OCI-LY7 (cell line): Measurements from ENCODE around the gene DYNLT5. TPM values are rescaled to one million over a fixed set of nuclear protein-coding genes. Genes with fewer than 3 reads are reported as not detected.
"Not testable (repeated sequence)": the region's sequence is repeated elsewhere in the genome, so short reads cannot be mapped to it uniquely, and the experiment has no call there.

ENCODE experiments used
- BruUV-seq: library from RNA; stranded (reverse); fragments of 400-500 nt; replicated peaks from 2 replicates; lab custom pipeline; 2021; lab: Mats Ljungman, UMichigan
- CTCF ChIA-PET: fragments of 300-600 bp; sonication (Branson Sonifier 250); formaldehyde crosslinking; loops from one replicate; lab custom pipeline; 2022; ENCODE audit warnings: antibody characterized with exemption; ENCODE audit not compliant: unreplicated experiment; lab: Charles Lee
- POLR2A ChIA-PET: fragments of 300-600 bp; sonication (Branson Sonifier 250); formaldehyde crosslinking; loops from one replicate; lab custom pipeline; 2022; ENCODE audit warnings: antibody characterized with exemption; lab: Charles Lee
- DNase-seq: peaks from one replicate; pipeline ENCODE4 v3.0.0-alpha.2; 2015; ENCODE audit warnings: low spot score
- H2AFZ ChIP-seq: fragments of 200-600 bp; sonication (generic), shearing (Covaris generic); 2 replicates; pipeline ENCODE4 v1.6.1; 2014; ENCODE audit warnings: mild to moderate bottlenecking, antibody characterized with exemption, low read length, moderate library complexity
- H3K27ac ChIP-seq: fragments of 200-600 bp; sonication (generic); 2 replicates; pipeline ENCODE4 v1.5.1; 2014; ENCODE audit warnings: mixed run types, low read depth, mild to moderate bottlenecking, moderate library complexity, low read length, inconsistent platforms; ENCODE audit not compliant: poor library complexity, severe bottlenecking
- H3K36me3 ChIP-seq: fragments of 200-600 bp; sonication (generic); 2 replicates; pipeline ENCODE4 v1.6.1; 2014; ENCODE audit warnings: mild to moderate bottlenecking, antibody characterized with exemption, low read length, moderate library complexity, mixed read lengths; ENCODE audit not compliant: insufficient read depth
- H3K4me1 ChIP-seq: fragments of 200-600 bp; sonication (generic); 2 replicates; pipeline ENCODE4 v1.5.1; 2014; ENCODE audit warnings: mild to moderate bottlenecking, low read length; ENCODE audit not compliant: insufficient read depth, poor library complexity, severe bottlenecking
- H3K4me2 ChIP-seq: fragments of 200-600 bp; sonication (generic); 2 replicates; pipeline ENCODE4 v1.6.1; 2014; ENCODE audit warnings: mild to moderate bottlenecking, low read length
- H3K4me3 ChIP-seq: fragments of 200-600 bp; sonication (generic); 2 replicates; pipeline ENCODE4 v1.5.1; 2014; ENCODE audit warnings: mild to moderate bottlenecking, low read depth, low read length; ENCODE audit not compliant: poor library complexity, severe bottlenecking
- H3K79me2 ChIP-seq: fragments of 200-600 bp; sonication (generic); 2 replicates; pipeline ENCODE4 v1.6.1; 2016; ENCODE audit warnings: low read depth, mild to moderate bottlenecking, low read length, moderate library complexity, mixed read lengths; ENCODE audit not compliant: insufficient read depth
- H3K9me2 ChIP-seq: fragments of 200-600 bp; sonication (generic); 2 replicates; pipeline ENCODE4 v1.6.1; 2016; ENCODE audit warnings: mild to moderate bottlenecking, low read length, mixed read lengths; ENCODE audit not compliant: insufficient read depth
- H3K9me3 ChIP-seq: fragments of 200-600 bp; sonication (generic); 2 replicates; pipeline ENCODE4 v1.6.1; 2014; ENCODE audit warnings: mild to moderate bottlenecking, mixed run types, low read length, mixed read lengths
- H4K20me1 ChIP-seq: fragments of 200-600 bp; sonication (generic); 2 replicates; pipeline ENCODE4 v1.6.1; 2014; ENCODE audit warnings: mild to moderate bottlenecking, antibody characterized with exemption, low read length, moderate library complexity, mixed read lengths; ENCODE audit not compliant: insufficient read depth
- CTCF ChIP-seq: fragments of 200-600 bp; sonication (generic); conservative IDR thresholded peaks from 2 replicates; pipeline ENCODE4 v1.5.1; 2014; ENCODE audit warnings: mild to moderate bottlenecking, antibody characterized with exemption, low read length, moderate library complexity, mixed read lengths
- EZH2phosphoT487 ChIP-seq: fragments of 200-600 bp; sonication (generic); IDR thresholded peaks from 2 replicates; pipeline ENCODE4 v1.6.1; 2018; ENCODE audit warnings: low read depth, borderline replicate concordance, mild to moderate bottlenecking, mixed run types, antibody characterized with exemption, low read length, moderate library complexity, mixed read lengths
- intact Hi-C: fragments of 100-400 bp; cut with micrococcal nuclease; formaldehyde crosslinking; loops from one replicate; pipeline ENCODE4 v1.10.0; 2022; ENCODE audit not compliant: unreplicated experiment
- total RNA-seq, 2 experiments: library from RNA; depleted of rRNA in 1 of 2; stranded (reverse); fragments of >200 nt in 1 of 2; shearing (Covaris generic) in 1 of 2; gene quantifications; 2 replicates each; pipeline ENCODE4 v1.2.3, GENCODE V29; 2014 to 2022

The DYNLT5 gene
- total RNA-seq, 2 experiments from 2014 or later, result 0.66 TPM; not detected in 1

DNA sequence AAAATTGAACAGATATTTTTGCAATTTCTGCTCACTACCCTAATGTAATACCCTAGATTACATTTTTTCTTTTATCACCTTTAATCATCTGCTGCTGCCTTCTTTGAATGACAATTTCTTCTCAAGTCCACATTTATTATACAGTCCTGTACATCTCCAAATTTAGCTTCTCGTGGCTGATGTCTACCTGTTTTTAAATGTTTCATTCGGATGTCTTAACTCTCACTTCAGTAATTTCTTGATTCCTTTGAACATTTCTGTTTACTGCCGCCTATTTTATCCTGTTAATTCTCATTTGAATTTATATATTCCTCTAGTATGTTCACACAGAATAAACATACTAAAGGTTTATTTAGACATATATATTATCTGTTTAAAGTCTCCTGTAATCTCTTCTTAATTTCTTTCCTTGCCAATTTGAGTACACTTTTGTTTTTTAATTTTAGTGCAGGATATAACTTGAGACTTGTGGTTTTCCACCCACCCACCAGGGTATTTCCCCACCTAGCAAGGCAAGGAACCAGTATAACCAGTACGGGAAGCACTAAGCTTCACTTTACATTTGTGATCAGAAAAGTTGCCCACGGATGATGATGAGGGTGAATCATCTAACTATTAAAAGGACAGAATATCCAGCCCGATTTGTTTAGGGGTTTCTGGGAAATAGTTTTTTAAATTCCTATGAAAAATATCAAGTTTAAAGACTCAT lies 36.1 kb downstream of the DYNLT5 start:
- H3K79me2 ChIP-seq, result no peaks in the 10 kb centered on the region
- H3K4me3 ChIP-seq, result peak overlapping the region; percentile 18
- no peak for TF ChIP-seq EZH2phosphoT487
- TF ChIP-seq CTCF, result 0 out of 2 replicates have a peak, but pooled peaks have one; percentile 12
- peak overlapping the region; percentile 9 for H3K27ac ChIP-seq
- no peaks in the 10 kb centered on the region for H3K36me3 ChIP-seq
- H2AFZ ChIP-seq, result peak overlapping the region; percentile 93
- intact Hi-C loops, result no loop called here
- peaks cover 20% of the 10 kb centered on the region for H3K4me1 ChIP-seq
- no peaks in the 10 kb centered on the region for H3K9me3 ChIP-seq
- peak overlapping the region; percentile 69 for H3K4me2 ChIP-seq
- ChIA-PET CTCF (no interaction called here), POLR2A (interaction anchor here (0.5 to 2.4 kb wide), 7 partner anchors 8 to 952 kb away, joined by 3 to 15 read pairs (median 3); no protein-coding TSS in a partner anchor)
- peak; percentile 56 for DNase-seq
- no peaks in the 10 kb centered on the region for H3K9me2 ChIP-seq
- H4K20me1 ChIP-seq, result no peaks in the 10 kb centered on the region
- BruUV-seq, result no TSS peak

GRCh38 chr1:66791621-66792610 lies 39.7 kb downstream of the DYNLT5 start:
- Histone ChIP-seq H3K9me2 (no peaks in the 10 kb centered on the region), H3K4me3 (no peak overlapping the region), H2AFZ (peak overlapping the region; percentile 52; the same call in 1 of the 2 replicates), H3K9me3 (peaks cover 6% of the 10 kb centered on the region; the same call in 1 of the 2 replicates), H3K27ac (no peak overlapping the region), H3K4me1 (peaks cover 20% of the 10 kb centered on the region), H3K36me3 (no peaks in the 10 kb centered on the region), H4K20me1 (no peaks in the 10 kb centered on the region), H3K4me2 (no peak overlapping the region), H3K79me2 (no peaks in the 10 kb centered on the region)
- TF ChIP-seq EZH2phosphoT487 (no peak), CTCF (no peak)
- intact Hi-C loops, result no loop called here
- POLR2A ChIA-PET, result interaction anchor here (2.1 kb wide), 1 partner anchor 11 kb away, joined by 13 read pairs; no protein-coding TSS in a partner anchor
- CTCF ChIA-PET, result no interaction called here
- BruUV-seq, result no TSS peak
- no peak for DNase-seq

DNA sequence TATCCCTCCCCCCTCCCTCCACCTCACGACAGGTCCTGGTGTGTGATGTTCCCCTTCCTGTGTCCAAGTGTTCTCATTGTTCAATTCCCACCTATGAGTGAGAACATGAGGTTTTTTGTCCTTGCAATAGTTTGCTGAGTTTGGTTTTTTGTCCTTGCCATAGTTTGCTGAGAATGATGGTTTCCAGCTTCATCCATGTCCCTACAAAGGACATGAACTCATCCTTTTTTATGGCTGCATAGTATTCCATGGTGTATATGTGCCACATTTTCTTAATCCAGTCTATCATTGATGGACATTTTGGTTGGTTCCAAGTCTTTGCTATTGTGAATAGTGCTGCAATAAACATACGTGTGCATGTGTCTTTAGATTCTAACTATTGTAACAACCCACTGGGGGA lies 43.6 kb downstream of the DYNLT5 start:
- CTCF ChIA-PET, H3K27ac ChIP-seq, BruUV-seq, H3K9me2 ChIP-seq, H3K4me3 ChIP-seq, H3K9me3 ChIP-seq, H2AFZ ChIP-seq, H3K36me3 ChIP-seq, H3K4me2 ChIP-seq, H3K4me1 ChIP-seq, intact Hi-C loops, H4K20me1 ChIP-seq, H3K79me2 ChIP-seq, DNase-seq, POLR2A ChIA-PET: not testable (repeated sequence)
